ENCODE measurements around the gene TMEM167A. TPM values are rescaled to one million over a fixed set of nuclear protein-coding genes. Genes with fewer than 3 reads are reported as not detected.

The TMEM167A gene
- total RNA-seq, 2 experiments from 2014 or later, result 33.8 to 37.1 TPM

DNA sequence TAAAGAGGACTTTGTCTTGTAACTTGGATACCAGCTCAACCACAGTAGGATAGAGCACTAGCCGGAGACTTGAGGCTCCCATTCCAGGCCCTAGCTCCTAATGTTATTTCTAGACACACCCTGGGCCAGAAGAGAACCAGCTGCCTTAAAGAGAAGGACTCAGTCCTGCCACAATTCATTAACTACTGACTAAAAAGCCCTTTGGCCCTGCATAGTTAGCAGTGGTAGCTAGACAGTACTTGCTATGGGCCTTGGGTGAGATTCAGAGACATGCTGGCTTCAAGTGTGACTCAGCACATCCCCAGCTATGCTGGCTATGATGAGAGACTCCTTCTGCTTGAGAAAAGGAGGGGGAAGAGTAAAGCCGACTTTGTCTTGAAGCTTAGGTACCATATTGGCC lies 47.3 kb downstream of the TMEM167A start:
- Mint-ChIP-seq H3K4me3 (no peak overlapping the region), H3K36me3 (ENCODE audit: low read depth) (no peaks in the 10 kb centered on the region), H3K4me1 (ENCODE audit: low read depth) (no peaks in the 10 kb centered on the region), H3K9me3 (no peaks in the 10 kb centered on the region), H3K27ac (no peak overlapping the region), H3K27me3 (no peaks in the 10 kb centered on the region)
- TF ChIP-seq, protein P1, sequence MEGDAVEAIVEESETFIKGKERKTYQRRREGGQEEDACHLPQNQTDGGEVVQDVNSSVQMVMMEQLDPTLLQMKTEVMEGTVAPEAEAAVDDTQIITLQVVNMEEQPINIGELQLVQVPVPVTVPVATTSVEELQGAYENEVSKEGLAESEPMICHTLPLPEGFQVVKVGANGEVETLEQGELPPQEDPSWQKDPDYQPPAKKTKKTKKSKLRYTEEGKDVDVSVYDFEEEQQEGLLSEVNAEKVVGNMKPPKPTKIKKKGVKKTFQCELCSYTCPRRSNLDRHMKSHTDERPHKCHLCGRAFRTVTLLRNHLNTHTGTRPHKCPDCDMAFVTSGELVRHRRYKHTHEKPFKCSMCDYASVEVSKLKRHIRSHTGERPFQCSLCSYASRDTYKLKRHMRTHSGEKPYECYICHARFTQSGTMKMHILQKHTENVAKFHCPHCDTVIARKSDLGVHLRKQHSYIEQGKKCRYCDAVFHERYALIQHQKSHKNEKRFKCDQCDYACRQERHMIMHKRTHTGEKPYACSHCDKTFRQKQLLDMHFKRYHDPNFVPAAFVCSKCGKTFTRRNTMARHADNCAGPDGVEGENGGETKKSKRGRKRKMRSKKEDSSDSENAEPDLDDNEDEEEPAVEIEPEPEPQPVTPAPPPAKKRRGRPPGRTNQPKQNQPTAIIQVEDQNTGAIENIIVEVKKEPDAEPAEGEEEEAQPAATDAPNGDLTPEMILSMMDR (IDR thresholded peaks at IDR 0.05), result no peak
- H3K27me3 ChIP-seq (ENCODE audit: control insufficient read depth in 1 of 2, insufficient read depth in 2 of 2, low read length in 2 of 2), result no peaks in the 10 kb centered on the region
- POLR2A ChIA-PET, result no interaction called here
- no peak for ATAC-seq (ENCODE audit: poor library complexity)
- no peak overlapping the region for H3K4me3 ChIP-seq (ENCODE audit: low read length)
- no peaks in the 10 kb centered on the region for H3K9me3 ChIP-seq (ENCODE audit: control insufficient read depth in 1 of 2, insufficient read depth in 1 of 2, low read length in 2 of 2)
- H3K27ac ChIP-seq (ENCODE audit: low read depth in 1 of 2, low read length in 2 of 2), result no peak overlapping the region
- no peaks in the 10 kb centered on the region for H3K4me1 ChIP-seq (ENCODE audit: insufficient read depth, low read length)
- CTCF ChIA-PET, result no interaction called here
- no peak for DNase-seq
- intact Hi-C loops (cut with DNase I, micrococcal nuclease), result no loop called here
- H3K36me3 ChIP-seq (ENCODE audit: insufficient read depth, low read length), result no peaks in the 10 kb centered on the region

DNA sequence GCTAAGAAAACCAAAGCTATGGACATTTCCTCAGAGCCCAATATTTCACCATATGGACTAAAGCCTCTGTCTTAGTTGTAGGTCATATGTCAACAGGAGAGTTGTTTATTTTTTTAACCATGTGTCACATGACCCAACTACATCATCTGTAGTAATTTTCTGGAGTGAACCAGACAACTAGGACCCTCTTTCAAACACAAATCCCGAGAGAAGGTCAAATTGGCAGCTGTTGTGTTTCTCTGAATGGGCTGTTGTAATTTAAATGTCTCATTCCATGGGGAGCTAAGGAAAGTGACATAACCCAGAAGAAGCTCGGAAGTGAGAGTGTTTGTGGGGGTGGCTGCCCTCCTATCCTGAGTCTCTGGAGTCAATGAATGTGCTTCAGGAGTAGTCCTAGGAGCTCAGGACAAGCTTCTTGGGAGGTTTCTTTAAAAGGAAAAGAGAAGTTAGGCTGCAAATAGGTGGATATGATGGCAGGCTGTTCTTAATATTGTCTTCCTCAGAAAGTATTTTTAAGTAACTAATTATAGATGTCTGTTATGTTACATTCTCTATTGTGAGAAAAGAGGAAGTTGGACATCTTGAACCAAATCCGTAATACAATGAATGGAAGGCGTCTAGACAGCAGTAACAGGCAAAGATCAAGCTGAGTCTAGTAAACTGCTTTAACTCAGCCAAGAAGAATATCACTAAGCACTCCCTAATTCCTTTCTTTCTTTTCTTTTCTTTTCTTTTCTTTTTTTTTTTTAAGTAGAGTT lies 50.1 kb downstream of the TMEM167A start:
- no peaks in the 10 kb centered on the region for H3K9me3 ChIP-seq (ENCODE audit: control insufficient read depth in 1 of 2, insufficient read depth in 1 of 2, low read length in 2 of 2)
- intact Hi-C loops (cut with DNase I, micrococcal nuclease), result no loop called here
- CTCF ChIA-PET, result no interaction called here
- no peak overlapping the region for H3K27ac ChIP-seq (ENCODE audit: low read depth in 1 of 2, low read length in 2 of 2)
- Mint-ChIP-seq H3K4me3 (no peak overlapping the region), H3K36me3 (ENCODE audit: low read depth) (no peaks in the 10 kb centered on the region), H3K9me3 (no peaks in the 10 kb centered on the region), H3K27me3 (no peaks in the 10 kb centered on the region), H3K4me1 (ENCODE audit: low read depth) (no peaks in the 10 kb centered on the region), H3K27ac (no peak overlapping the region)
- POLR2A ChIA-PET, result no interaction called here
- no peak for ATAC-seq (ENCODE audit: poor library complexity)
- H3K4me1 ChIP-seq (ENCODE audit: insufficient read depth, low read length), result no peaks in the 10 kb centered on the region
- no peak overlapping the region for H3K4me3 ChIP-seq (ENCODE audit: low read length)
- H3K27me3 ChIP-seq (ENCODE audit: control insufficient read depth in 1 of 2, insufficient read depth in 2 of 2, low read length in 2 of 2), result no peaks in the 10 kb centered on the region
- no peaks in the 10 kb centered on the region for H3K36me3 ChIP-seq (ENCODE audit: insufficient read depth, low read length)
- DNase-seq, result no peak
- TF ChIP-seq, protein P1 (IDR thresholded peaks at IDR 0.05), result no peak

DNA sequence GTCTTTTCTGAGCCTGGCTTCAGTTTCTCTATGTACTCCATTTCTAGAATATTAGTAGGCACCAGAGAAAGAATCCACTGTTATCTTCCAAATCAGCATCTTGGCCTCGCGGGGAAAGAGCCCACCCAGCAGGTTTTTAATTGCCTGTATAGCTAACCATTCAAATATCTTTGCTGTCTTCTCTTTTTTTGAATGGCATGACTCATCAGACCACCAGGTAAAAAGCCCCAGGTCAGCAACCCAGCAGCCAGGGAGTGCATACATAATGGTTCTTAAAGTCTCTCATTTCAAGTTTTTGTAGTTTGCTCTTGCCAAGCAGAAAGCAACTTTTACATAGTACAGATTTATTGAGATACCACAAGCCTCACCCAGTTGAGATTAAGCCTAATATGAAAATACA lies 50.7 kb downstream of the TMEM167A start:
- no peak overlapping the region for H3K27ac ChIP-seq (ENCODE audit: low read depth in 1 of 2, low read length in 2 of 2)
- Mint-ChIP-seq H3K36me3 (ENCODE audit: low read depth) (no peaks in the 10 kb centered on the region), H3K4me3 (no peak overlapping the region), H3K4me1 (ENCODE audit: low read depth) (no peaks in the 10 kb centered on the region), H3K27ac (no peak overlapping the region), H3K27me3 (no peaks in the 10 kb centered on the region), H3K9me3 (no peaks in the 10 kb centered on the region)
- intact Hi-C loops (cut with DNase I, micrococcal nuclease), result no loop called here
- H3K27me3 ChIP-seq (ENCODE audit: control insufficient read depth in 1 of 2, insufficient read depth in 2 of 2, low read length in 2 of 2), result no peaks in the 10 kb centered on the region
- CTCF ChIA-PET, result interaction anchor here (1.3 kb wide), 1 partner anchor 10 kb away, joined by 3 read pairs; no protein-coding TSS in a partner anchor
- no peaks in the 10 kb centered on the region for H3K9me3 ChIP-seq (ENCODE audit: control insufficient read depth in 1 of 2, insufficient read depth in 1 of 2, low read length in 2 of 2)
- no peaks in the 10 kb centered on the region for H3K36me3 ChIP-seq (ENCODE audit: insufficient read depth, low read length)
- ATAC-seq (ENCODE audit: poor library complexity), result no peak
- no peak overlapping the region for H3K4me3 ChIP-seq (ENCODE audit: low read length)
- TF ChIP-seq, protein P1 (IDR thresholded peaks at IDR 0.05), result no peak
- POLR2A ChIA-PET, result no interaction called here
- DNase-seq, result no peak
- H3K4me1 ChIP-seq (ENCODE audit: insufficient read depth, low read length), result no peaks in the 10 kb centered on the region
